NCI-H69 (cell line): ENCODE results near the gene PRXL2C.

Experiments used
- DNase-seq: peaks from one replicate; lab custom pipeline; 2025; lab: John Stamatoyannopoulos, UW

Gene PRXL2C

DNA sequence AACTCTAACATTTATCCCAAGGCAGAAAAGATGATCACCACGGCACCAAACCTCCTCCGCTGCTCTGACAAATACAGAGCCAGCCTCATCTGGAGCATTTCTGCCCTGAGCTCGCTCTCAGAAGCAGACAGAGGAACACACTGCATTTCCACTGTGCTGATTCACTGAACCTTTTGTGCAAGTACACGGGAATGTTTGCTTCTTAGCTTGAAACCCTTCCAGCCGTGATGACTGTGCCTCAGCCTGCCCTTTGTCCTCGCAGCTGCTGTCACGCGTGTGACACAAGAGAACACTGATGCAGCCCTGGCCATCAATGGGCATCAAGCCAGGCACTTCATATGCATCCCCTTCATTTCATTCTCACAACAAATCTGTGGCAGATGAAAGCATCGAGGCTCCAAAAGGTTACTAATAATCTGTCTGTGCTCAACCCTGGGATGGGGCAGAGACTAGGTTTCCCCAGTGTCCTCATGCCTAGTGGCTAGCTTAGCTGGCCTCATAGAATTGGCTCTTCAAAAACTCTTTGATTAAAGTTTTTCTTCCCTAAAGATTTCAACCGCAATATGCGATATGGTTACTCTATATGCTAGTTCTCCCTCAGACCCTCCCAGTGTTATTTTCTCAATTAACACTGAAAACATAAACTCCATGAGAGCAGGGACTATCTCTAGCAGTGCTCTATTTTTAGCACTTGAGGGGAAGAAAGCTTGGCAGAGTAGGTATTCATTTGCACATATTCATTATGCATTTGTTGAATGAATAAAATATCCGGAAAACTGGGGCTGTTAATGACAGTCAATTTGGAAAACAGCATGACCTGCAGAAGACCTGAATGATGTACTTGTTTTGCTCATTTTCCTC lies 42.8 kb downstream of the PRXL2C start:
- DNase-seq: peak; percentile 89

- no peak for DNase-seq
Measured at GRCh38 chr9:96611302-96611701, 43.8 kb downstream of the PRXL2C start.

GRCh38 chr9:96609732-96610131 lies 45.4 kb downstream of the PRXL2C start:
- no peak for DNase-seq

GRCh38 chr9:96607971-96608370 lies 47.1 kb downstream of the PRXL2C start:
- no peak for DNase-seq

DNA sequence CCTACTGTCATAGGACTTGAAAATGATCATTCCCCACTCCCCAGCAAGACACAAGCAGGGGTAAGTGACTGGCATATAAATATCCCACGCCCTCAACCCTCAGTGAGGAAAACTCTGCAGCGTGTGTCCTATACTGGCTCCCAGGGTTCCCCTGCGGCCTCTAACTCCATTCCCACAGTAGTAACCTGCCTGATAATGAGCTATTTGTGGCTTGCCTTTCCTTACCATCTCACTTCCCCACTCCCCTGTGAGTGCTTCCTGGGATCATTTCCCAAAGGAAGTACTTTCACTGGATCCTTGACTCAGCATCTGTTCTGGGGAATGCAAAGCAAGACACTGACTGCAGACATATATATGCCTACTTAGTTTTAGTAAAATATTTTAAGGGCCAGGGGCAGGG lies 49.8 kb downstream of the PRXL2C start:
- DNase-seq: no peak

DNA sequence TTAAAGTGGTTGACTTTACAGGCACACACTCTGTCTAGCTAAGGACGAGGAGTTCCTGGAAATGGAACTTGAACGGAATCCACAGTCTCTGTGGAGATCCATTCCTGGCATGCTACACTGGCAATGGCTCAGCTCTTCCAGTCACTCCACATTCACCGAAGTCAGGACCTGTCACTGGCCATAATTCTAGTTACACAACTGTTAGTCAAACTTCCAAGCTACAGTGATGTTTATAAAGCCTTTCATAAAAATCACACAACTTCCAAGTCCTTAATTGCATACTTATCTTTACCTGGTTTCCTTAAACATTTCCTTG lies 51.2 kb downstream of the PRXL2C start:
- DNase-seq: no peak

GRCh38 chr9:96603305-96604003 lies 51.7 kb downstream of the PRXL2C start:
- DNase-seq: no peak

DNA sequence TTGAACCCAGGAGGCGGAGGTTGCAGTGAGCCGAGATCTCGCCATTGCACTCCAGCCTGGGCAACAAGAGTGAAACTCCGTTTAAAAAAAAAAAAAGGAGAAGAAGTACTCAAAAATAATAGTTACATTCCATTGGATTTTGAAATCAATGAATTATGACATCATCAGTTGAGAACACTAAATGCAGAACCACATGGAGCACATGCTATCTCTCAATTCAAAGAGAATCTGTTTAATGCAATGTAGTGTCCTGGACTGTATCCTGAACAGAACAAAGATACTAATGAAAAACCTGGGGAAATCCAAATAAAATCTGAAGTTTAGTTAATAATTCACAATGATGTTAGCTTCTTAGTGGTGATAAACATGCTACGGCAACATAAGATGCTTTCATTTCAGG lies 55.8 kb downstream of the PRXL2C start:
- no peak for DNase-seq

DNA sequence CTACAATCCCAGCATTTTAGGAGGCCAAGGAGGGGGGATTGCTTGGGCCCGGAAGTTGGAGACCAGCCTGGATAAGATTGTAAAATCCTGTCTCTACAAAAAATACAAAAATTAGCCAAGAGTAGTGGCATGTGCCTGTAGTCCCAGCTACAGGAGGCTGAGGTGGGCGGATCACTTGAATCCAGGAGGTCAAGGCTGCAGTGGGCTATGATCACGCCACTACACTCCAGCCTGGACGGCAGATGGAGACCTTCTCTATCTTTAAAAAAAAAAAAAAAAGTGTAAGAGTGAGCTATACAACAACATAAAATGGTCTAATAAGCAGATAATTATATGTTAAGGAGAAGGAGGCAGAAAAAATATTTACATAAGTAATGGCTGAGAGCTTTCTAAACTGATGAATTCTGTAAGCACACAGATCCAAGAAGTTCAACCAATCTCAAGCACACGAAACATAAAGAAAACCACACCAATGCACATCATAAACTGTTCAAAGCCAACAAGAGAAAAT lies 58.5 kb downstream of the PRXL2C start:
- DNase-seq: peak; percentile 86
